Liver (tissue), 9 donors: ENCODE measurements around the gene FHDC1. TPM values are rescaled to one million over a fixed set of nuclear protein-coding genes. Genes with fewer than 3 reads are reported as not detected.

Source experiments
- DNase-seq: peaks from one replicate; pipeline ENCODE4 v3.0.0-alpha.2; 2017; ENCODE audit warnings: low spot score
- H3K27ac ChIP-seq, 2 donors: one replicate each; pipeline ENCODE4 v1.7.0; 2013; ENCODE audit warnings: inconsistent platforms in 2 of 2, low read length in 2 of 2, control low read depth in 1 of 2, low read depth in 1 of 2, mild to moderate bottlenecking in 1 of 2
- H3K27me3 ChIP-seq, 4 donors: one replicate each; pipeline versions ENCODE4 v1.6.1 to v1.7.0; 2013; ENCODE audit warnings: low read length in 3 of 4, inconsistent platforms in 1 of 4, mild to moderate bottlenecking in 1 of 4, moderate library complexity in 1 of 4; ENCODE audit not compliant: control insufficient read depth in 4 of 4, insufficient read depth in 4 of 4
- H3K36me3 ChIP-seq, 4 donors: one replicate each; pipeline versions ENCODE4 v1.6.1 to v1.7.0; 2013; ENCODE audit warnings: low read length in 3 of 4, mild to moderate bottlenecking in 3 of 4, low read depth in 1 of 4, moderate library complexity in 1 of 4; ENCODE audit not compliant: control insufficient read depth in 4 of 4, insufficient read depth in 3 of 4
- H3K4me1 ChIP-seq, 4 donors: one replicate each; pipeline versions ENCODE4 v1.6.1 to v1.7.0; 2013; ENCODE audit warnings: low read length in 3 of 4, mild to moderate bottlenecking in 3 of 4, moderate library complexity in 1 of 4; ENCODE audit not compliant: control insufficient read depth in 4 of 4, insufficient read depth in 4 of 4
- H3K4me3 ChIP-seq, 3 donors: one replicate each; pipeline versions ENCODE4 v1.6.1 to v1.7.0; 2013; ENCODE audit warnings: low read length in 3 of 3, control low read depth in 1 of 3, low read depth in 1 of 3, mild to moderate bottlenecking in 1 of 3
- H3K9ac ChIP-seq, 2 donors: one replicate each; pipeline ENCODE4 v1.7.0; 2013; ENCODE audit warnings: low read length in 2 of 2, mild to moderate bottlenecking in 2 of 2, moderate library complexity in 2 of 2, control low read depth in 1 of 2, low read depth in 1 of 2
- H3K9me3 ChIP-seq, 4 donors: one replicate each; pipeline versions ENCODE4 v1.6.1 to v1.7.0; 2013; ENCODE audit warnings: low read length in 3 of 4; ENCODE audit not compliant: control insufficient read depth in 4 of 4
- RXRA ChIP-seq, 2 donors: IDR thresholded peaks; 2 replicates each; pipeline ENCODE4 v1.6.1; 2017 to 2018; ENCODE audit warnings: antibody characterized with exemption in 2 of 2, mild to moderate bottlenecking in 1 of 2
- SP1 ChIP-seq: IDR thresholded peaks from 2 replicates; pipeline ENCODE4 v1.6.1; 2018; ENCODE audit warnings: antibody characterized with exemption, mild to moderate bottlenecking
- WGBS: extraction: QIAGEN DNeasy Blood & Tissue Kit; methylation state at CpG from one replicate; pipeline ENCODE4 v1.1.7; 2013; 5-methylcytosine and 5-hydroxymethylcytosine counted together
- polyA plus RNA-seq, 2 donors: library from polyadenylated mRNA; stranded (reverse) in 1 of 2; unstranded in 1 of 2; fragments of 200-250 nt in 1 of 2; fragments of >200 nt in 1 of 2; fragmentation: Nextera tagmentation in 1 of 2; extraction: Ambion mirVana in 1 of 2; gene quantifications; one replicate each; pipeline versions ENCODE4 v1.2.1 to v1.2.3, GENCODE V29; 2013 to 2015
- total RNA-seq, 2 donors: library from RNA; depleted of rRNA; stranded (reverse); fragments of >200 nt; gene quantifications; one replicate each; pipeline ENCODE4 v1.2.3, GENCODE V29; 2014
- TF ChIP-seq, protein P1 (sequence below): IDR thresholded peaks from 2 replicates; pipeline ENCODE4 v1.6.1; 2016; ENCODE audit warnings: antibody characterized with exemption
- donor health status: healthy.
- donor health status: healthy.
- donor health status: healthy.
- donor health status: healthy.
- donor health status: healthy.

The FHDC1 gene
- total and polyA plus RNA-seq, 4 donors: 0.06 to 33.0 (median 0.11) TPM

- no peaks in the 10 kb centered on the region for H3K27me3 ChIP-seq
- H3K27ac ChIP-seq: no peak overlapping the region
- 52% methylated on average over 1 of the region's 1 CpG for WGBS
- H3K36me3 ChIP-seq: no peaks in the 10 kb centered on the region
- no peak overlapping the region for H3K9ac ChIP-seq
- no peak for DNase-seq
- no peak for TF ChIP-seq RXRA (IDR thresholded peaks at IDR 0.05)
- TF ChIP-seq SP1: no peak
- TF ChIP-seq, protein P1, sequence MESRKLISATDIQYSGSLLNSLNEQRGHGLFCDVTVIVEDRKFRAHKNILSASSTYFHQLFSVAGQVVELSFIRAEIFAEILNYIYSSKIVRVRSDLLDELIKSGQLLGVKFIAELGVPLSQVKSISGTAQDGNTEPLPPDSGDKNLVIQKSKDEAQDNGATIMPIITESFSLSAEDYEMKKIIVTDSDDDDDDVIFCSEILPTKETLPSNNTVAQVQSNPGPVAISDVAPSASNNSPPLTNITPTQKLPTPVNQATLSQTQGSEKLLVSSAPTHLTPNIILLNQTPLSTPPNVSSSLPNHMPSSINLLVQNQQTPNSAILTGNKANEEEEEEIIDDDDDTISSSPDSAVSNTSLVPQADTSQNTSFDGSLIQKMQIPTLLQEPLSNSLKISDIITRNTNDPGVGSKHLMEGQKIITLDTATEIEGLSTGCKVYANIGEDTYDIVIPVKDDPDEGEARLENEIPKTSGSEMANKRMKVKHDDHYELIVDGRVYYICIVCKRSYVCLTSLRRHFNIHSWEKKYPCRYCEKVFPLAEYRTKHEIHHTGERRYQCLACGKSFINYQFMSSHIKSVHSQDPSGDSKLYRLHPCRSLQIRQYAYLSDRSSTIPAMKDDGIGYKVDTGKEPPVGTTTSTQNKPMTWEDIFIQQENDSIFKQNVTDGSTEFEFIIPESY: no peak
- H3K9me3 ChIP-seq: peaks cover 0 to 6% (median 3%) of the 10 kb centered on the region in 4 donors
- H3K4me3 ChIP-seq: no peak overlapping the region
- no peaks in the 10 kb centered on the region for H3K4me1 ChIP-seq
Observed at GRCh38 chr4:153028535-153028934, 92.4 kb downstream of the FHDC1 start.

Other genes starting within 250 kb of the FHDC1 start
- gene TIGD4, start 156.6 kb upstream of the FHDC1 start, total RNA-seq: under 1 TPM; 0.33 to 0.42 TPM
- gene TIGD4, start 156.6 kb upstream of the FHDC1 start, polyA plus RNA-seq: under 1 TPM; 0.02 to 0.13 TPM
- gene ARFIP1, start 156.4 kb upstream of the FHDC1 start, total RNA-seq: 10 to 100 TPM; 16.3 to 16.8 TPM
- 10 to 100 TPM in 1 of 2 donors, 1 to 10 TPM in 1; 6.8 to 13.4 TPM for gene ARFIP1, start 156.4 kb upstream of the FHDC1 start, polyA plus RNA-seq